ENCODE measurements around the gene CNTN4. TPM values are rescaled to one million over a fixed set of nuclear protein-coding genes. Genes with fewer than 3 reads are reported as not detected.

Gene CNTN4
- total RNA-seq, 1 experiment from 2014 or later: 5.7 TPM

DNA sequence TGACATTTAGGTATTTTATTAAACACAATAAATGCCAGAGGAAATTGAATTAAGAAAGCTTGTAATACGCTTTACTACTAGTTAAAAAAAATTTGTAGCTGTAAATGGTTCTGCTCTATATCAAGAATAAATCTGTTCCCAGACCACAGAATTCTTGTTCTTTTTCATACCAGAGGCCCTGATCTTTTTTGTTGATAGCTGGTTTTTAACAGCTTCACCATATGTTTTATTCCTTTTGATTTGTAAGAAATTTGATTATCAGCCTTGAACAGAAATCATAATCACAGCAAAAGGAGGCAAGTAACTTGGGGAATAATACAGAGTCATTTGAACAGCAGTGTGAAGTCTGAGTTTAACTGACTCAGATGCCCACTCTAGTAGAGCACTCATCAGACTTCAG lies 202.7 kb downstream of the CNTN4 start:
- TF ChIP-seq, protein P1, sequence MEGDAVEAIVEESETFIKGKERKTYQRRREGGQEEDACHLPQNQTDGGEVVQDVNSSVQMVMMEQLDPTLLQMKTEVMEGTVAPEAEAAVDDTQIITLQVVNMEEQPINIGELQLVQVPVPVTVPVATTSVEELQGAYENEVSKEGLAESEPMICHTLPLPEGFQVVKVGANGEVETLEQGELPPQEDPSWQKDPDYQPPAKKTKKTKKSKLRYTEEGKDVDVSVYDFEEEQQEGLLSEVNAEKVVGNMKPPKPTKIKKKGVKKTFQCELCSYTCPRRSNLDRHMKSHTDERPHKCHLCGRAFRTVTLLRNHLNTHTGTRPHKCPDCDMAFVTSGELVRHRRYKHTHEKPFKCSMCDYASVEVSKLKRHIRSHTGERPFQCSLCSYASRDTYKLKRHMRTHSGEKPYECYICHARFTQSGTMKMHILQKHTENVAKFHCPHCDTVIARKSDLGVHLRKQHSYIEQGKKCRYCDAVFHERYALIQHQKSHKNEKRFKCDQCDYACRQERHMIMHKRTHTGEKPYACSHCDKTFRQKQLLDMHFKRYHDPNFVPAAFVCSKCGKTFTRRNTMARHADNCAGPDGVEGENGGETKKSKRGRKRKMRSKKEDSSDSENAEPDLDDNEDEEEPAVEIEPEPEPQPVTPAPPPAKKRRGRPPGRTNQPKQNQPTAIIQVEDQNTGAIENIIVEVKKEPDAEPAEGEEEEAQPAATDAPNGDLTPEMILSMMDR (conservative IDR thresholded peaks at IDR 0.05; ENCODE audit: low read depth, low read length): no peak
- TF ChIP-seq EZH2 (IDR thresholded peaks at IDR 0.05; ENCODE audit: borderline replicate concordance, low read depth, low read length, poor library complexity, severe bottlenecking): no peak
- Histone ChIP-seq H3K9me3 (ENCODE audit: low read depth, low read length, poor library complexity, severe bottlenecking) (no peaks in the 10 kb centered on the region), H3K27ac (ENCODE audit: low read depth, low read length, poor library complexity, severe bottlenecking) (no peak overlapping the region), H3K4me1 (ENCODE audit: insufficient read depth, low read length, poor library complexity, severe bottlenecking) (no peaks in the 10 kb centered on the region), H3K36me3 (ENCODE audit: insufficient read depth, low read length, poor library complexity, severe bottlenecking) (no peaks in the 10 kb centered on the region), H3K27me3 (replicated peaks; ENCODE audit: insufficient read depth, low read depth, low read length, poor library complexity) (no peaks in the 10 kb centered on the region), H3K4me3 (ENCODE audit: low read depth, low read length, poor library complexity, severe bottlenecking) (no peak overlapping the region)
- POLR2A ChIA-PET (ENCODE audit: low non-redundant PET): no interaction called here
- intact Hi-C loops (cut with micrococcal nuclease; ENCODE audit: unreplicated experiment): no loop called here
- no peak for DNase-seq (ENCODE audit: low spot score)
- CTCF ChIA-PET: no interaction called here
- BruUV-seq (replicated peaks): no TSS peak

- intact Hi-C loops (cut with micrococcal nuclease; ENCODE audit: unreplicated experiment): no loop called here
- H3K36me3 ChIP-seq (ENCODE audit: insufficient read depth, low read length, poor library complexity, severe bottlenecking): no peaks in the 10 kb centered on the region
- no peak overlapping the region for H3K27ac ChIP-seq (ENCODE audit: low read depth, low read length, poor library complexity, severe bottlenecking)
- CTCF ChIA-PET: no interaction called here
- TF ChIP-seq, protein P1 (conservative IDR thresholded peaks at IDR 0.05; ENCODE audit: low read depth, low read length): no peak
- no peak for TF ChIP-seq EZH2 (IDR thresholded peaks at IDR 0.05; ENCODE audit: borderline replicate concordance, low read depth, low read length, poor library complexity, severe bottlenecking)
- no peak overlapping the region for H3K4me3 ChIP-seq (ENCODE audit: low read depth, low read length, poor library complexity, severe bottlenecking)
- H3K9me3 ChIP-seq (ENCODE audit: low read depth, low read length, poor library complexity, severe bottlenecking): no peaks in the 10 kb centered on the region
- peak; percentile 45 for DNase-seq (ENCODE audit: low spot score)
- POLR2A ChIA-PET (ENCODE audit: low non-redundant PET): no interaction called here
- no peaks in the 10 kb centered on the region for H3K27me3 ChIP-seq (replicated peaks; ENCODE audit: insufficient read depth, low read depth, low read length, poor library complexity)
- H3K4me1 ChIP-seq (ENCODE audit: insufficient read depth, low read length, poor library complexity, severe bottlenecking): no peaks in the 10 kb centered on the region
- BruUV-seq (replicated peaks): no TSS peak
Observed at GRCh38 chr3:2303566-2303965, 204.9 kb downstream of the CNTN4 start.

GRCh38 chr3:2311022-2311421 lies 212.4 kb downstream of the CNTN4 start:
- H3K4me1 ChIP-seq (ENCODE audit: insufficient read depth, low read length, poor library complexity, severe bottlenecking): no peaks in the 10 kb centered on the region
- TF ChIP-seq EZH2 (IDR thresholded peaks at IDR 0.05; ENCODE audit: borderline replicate concordance, low read depth, low read length, poor library complexity, severe bottlenecking): no peak
- TF ChIP-seq, protein P1 (conservative IDR thresholded peaks at IDR 0.05; ENCODE audit: low read depth, low read length): no peak
- H3K9me3 ChIP-seq (ENCODE audit: low read depth, low read length, poor library complexity, severe bottlenecking): peaks cover 3% of the 10 kb centered on the region
- no peak for DNase-seq (ENCODE audit: low spot score)
- ChIA-PET POLR2A (ENCODE audit: low non-redundant PET) (no interaction called here), CTCF (no interaction called here)
- no peak overlapping the region for H3K4me3 ChIP-seq (ENCODE audit: low read depth, low read length, poor library complexity, severe bottlenecking)
- H3K27ac ChIP-seq (ENCODE audit: low read depth, low read length, poor library complexity, severe bottlenecking): no peak overlapping the region
- no peaks in the 10 kb centered on the region for H3K27me3 ChIP-seq (replicated peaks; ENCODE audit: insufficient read depth, low read depth, low read length, poor library complexity)
- H3K36me3 ChIP-seq (ENCODE audit: insufficient read depth, low read length, poor library complexity, severe bottlenecking): no peaks in the 10 kb centered on the region
- BruUV-seq (replicated peaks): no TSS peak
- intact Hi-C loops (cut with micrococcal nuclease; ENCODE audit: unreplicated experiment): no loop called here

Measured in A673 (cell line).